Osteocyte (in vitro differentiated cells): ENCODE results near the gene BRD3OS. TPM values are rescaled to one million over a fixed set of nuclear protein-coding genes. Genes with fewer than 3 reads are reported as not detected.

Experiments used
- DNase-seq: peaks from one replicate; pipeline ENCODE4 v3.0.0; 2021; ENCODE audit warnings: mixed read lengths; ENCODE audit not compliant: unreplicated experiment; ENCODE audit errors: extremely low spot score
- H3K27ac Mint-ChIP-seq: one replicate; pipeline ENCODE4 v1.8.0; 2021; ENCODE audit warnings: mild to moderate bottlenecking, mixed read lengths; ENCODE audit not compliant: unreplicated experiment
- H3K27me3 Mint-ChIP-seq: one replicate; pipeline ENCODE4 v1.8.0; 2021; ENCODE audit warnings: mixed read lengths; ENCODE audit not compliant: unreplicated experiment
- H3K36me3 Mint-ChIP-seq: one replicate; pipeline ENCODE4 v1.8.0; 2021; ENCODE audit warnings: mixed read lengths; ENCODE audit not compliant: unreplicated experiment
- H3K4me1 Mint-ChIP-seq: one replicate; pipeline ENCODE4 v1.8.0; 2021; ENCODE audit warnings: mixed read lengths; ENCODE audit not compliant: unreplicated experiment
- H3K4me3 Mint-ChIP-seq: one replicate; pipeline ENCODE4 v1.8.0; 2021; ENCODE audit warnings: mild to moderate bottlenecking, moderate library complexity, mixed read lengths; ENCODE audit not compliant: unreplicated experiment
- H3K9me3 Mint-ChIP-seq: one replicate; pipeline ENCODE4 v1.8.0; 2021; ENCODE audit warnings: mixed read lengths; ENCODE audit not compliant: unreplicated experiment
- CTCF ChIP-seq: fragments of 200-600 bp; sonication (generic); IDR thresholded peaks from 2 replicates; pipeline ENCODE4 v1.5.0; 2021; ENCODE audit warnings: antibody characterized with exemption, mild to moderate bottlenecking, moderate library complexity
- total RNA-seq: library from RNA; stranded (reverse); gene quantifications from 2 replicates; pipeline ENCODE4 v1.2.1, GENCODE V29; 2021

BRD3OS gene
- total RNA-seq, 1 donor from 2014 or later = 19.9 TPM

- H3K4me1 Mint-ChIP-seq = no peaks in the 10 kb centered on the region
- no peaks in the 10 kb centered on the region for H3K9me3 Mint-ChIP-seq
- no peak for TF ChIP-seq CTCF
- no peak overlapping the region for H3K27ac Mint-ChIP-seq
- peaks cover 28% of the 10 kb centered on the region for H3K36me3 Mint-ChIP-seq
- H3K27me3 Mint-ChIP-seq = no peaks in the 10 kb centered on the region
- no peak for DNase-seq
- no peak overlapping the region for H3K4me3 Mint-ChIP-seq
Measured at GRCh38 chr9:134047868-134048581, 22.7 kb downstream of the BRD3OS start.

DNA sequence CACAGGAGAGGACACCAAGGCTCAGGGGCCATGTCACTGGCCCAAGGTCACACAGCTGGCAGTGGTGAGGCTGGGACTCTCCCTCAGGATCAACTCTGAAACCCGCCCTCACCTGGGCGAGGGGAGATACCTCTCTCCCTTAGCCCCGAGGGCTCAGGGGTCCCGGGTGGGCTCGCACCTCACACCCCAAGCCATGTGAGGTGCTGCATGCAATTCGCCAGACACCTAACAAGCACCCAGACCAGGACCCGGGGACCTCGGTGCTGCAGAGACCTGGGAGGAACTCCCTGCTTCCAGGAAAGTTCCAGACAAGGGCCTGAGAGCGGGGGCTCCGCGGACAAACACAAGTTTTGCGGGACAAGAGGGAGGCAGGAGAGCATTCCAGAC lies 23.3 kb downstream of the BRD3OS start:
- DNase-seq = no peak
- Mint-ChIP-seq H3K4me1 (no peaks in the 10 kb centered on the region), H3K9me3 (no peaks in the 10 kb centered on the region), H3K27me3 (no peaks in the 10 kb centered on the region), H3K4me3 (no peak overlapping the region), H3K27ac (no peak overlapping the region), H3K36me3 (peaks cover 27% of the 10 kb centered on the region)
- no peak for TF ChIP-seq CTCF

- peaks cover 23% of the 10 kb centered on the region for H3K36me3 Mint-ChIP-seq
- no peak for TF ChIP-seq CTCF
- no peak overlapping the region for H3K27ac Mint-ChIP-seq
- no peak for DNase-seq
- H3K9me3 Mint-ChIP-seq = no peaks in the 10 kb centered on the region
- no peaks in the 10 kb centered on the region for H3K4me1 Mint-ChIP-seq
- H3K4me3 Mint-ChIP-seq = no peak overlapping the region
- no peaks in the 10 kb centered on the region for H3K27me3 Mint-ChIP-seq
Measured at GRCh38 chr9:134049236-134049635, 24.0 kb downstream of the BRD3OS start.

- H3K4me3 Mint-ChIP-seq = no peak overlapping the region
- H3K9me3 Mint-ChIP-seq = no peaks in the 10 kb centered on the region
- H3K36me3 Mint-ChIP-seq = peaks cover 23% of the 10 kb centered on the region
- H3K27me3 Mint-ChIP-seq = no peaks in the 10 kb centered on the region
- no peak for TF ChIP-seq CTCF
- no peak for DNase-seq
- peaks cover 1% of the 10 kb centered on the region for H3K4me1 Mint-ChIP-seq
- no peak overlapping the region for H3K27ac Mint-ChIP-seq
Measured at GRCh38 chr9:134049772-134050588, 24.7 kb downstream of the BRD3OS start.

DNA sequence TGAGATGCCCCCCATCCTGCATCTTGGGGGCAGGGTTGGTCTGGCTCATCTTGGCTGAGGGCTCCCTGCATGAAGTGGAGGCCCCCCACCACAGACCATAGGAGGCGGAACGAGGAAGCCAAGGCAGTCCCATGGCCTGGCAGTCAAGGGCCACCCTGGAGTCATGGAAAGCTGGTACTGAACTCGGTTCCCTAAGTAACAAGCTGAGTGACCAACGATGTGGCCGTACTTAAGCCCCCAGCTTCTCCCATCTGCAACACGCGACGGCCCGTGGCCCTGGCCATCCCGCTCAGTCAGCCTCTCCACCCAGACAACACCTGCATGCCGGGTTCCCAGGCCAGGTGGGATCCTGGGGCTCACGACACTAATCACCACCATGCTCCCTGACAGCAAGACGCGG lies 25.4 kb downstream of the BRD3OS start:
- TF ChIP-seq CTCF = no peak
- peaks cover 23% of the 10 kb centered on the region for H3K36me3 Mint-ChIP-seq
- H3K27ac Mint-ChIP-seq = no peak overlapping the region
- H3K4me1 Mint-ChIP-seq = peaks cover 6% of the 10 kb centered on the region
- no peak for DNase-seq
- no peaks in the 10 kb centered on the region for H3K27me3 Mint-ChIP-seq
- H3K9me3 Mint-ChIP-seq = no peaks in the 10 kb centered on the region
- H3K4me3 Mint-ChIP-seq = no peak overlapping the region
